GM21515 (cell line): Measurements from ENCODE around the gene CIZ1.
A peak's percentile ranks its signal among the peaks of the same experiment; 100 is the strongest.

Experiments used
- ATAC-seq: cut with Tn5 transposase; IDR thresholded peaks from one replicate; pipeline ENCODE4 v1.9.1; 2021; ENCODE audit not compliant: unreplicated experiment

CIZ1 gene

DNA sequence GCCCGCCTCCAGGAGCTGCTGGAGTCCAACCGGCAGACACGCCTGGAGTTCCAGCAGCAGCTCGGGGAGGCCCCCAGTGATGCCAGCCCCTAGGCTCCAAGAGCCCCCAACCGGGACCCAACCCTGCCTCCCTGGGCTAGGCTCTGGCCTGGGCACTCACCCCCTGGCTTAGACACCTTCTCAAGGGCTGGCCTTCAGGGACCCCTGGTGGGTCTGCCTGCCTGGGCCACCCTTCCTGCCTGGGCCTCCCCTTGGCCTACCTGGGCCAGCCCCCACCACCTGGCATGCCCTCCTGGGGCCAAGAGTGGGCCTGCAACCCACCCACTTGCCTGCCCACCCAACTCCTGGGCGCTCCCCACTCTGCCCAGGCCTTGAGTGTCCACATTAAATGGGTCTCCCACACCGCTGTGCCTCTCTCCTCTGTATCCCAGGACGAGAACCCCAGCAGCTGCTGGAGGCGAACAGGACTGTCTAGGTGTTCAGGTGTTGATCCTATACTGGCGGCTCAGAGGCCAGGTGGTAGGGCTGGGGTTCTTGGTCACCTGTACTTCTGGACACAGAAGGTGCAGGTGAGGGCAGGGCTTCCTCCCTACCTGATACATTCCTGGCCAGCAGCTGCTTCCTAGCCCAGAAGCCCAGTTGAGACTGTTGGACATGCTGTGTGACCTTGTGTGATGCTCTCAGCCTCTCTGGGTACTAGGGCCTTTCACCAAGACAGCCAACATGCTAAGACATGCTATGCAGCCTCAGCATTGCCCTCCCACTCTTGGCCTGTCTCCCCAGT lies 27.7 kb downstream of the CIZ1 start:
- ATAC-seq, result no peak

DNA sequence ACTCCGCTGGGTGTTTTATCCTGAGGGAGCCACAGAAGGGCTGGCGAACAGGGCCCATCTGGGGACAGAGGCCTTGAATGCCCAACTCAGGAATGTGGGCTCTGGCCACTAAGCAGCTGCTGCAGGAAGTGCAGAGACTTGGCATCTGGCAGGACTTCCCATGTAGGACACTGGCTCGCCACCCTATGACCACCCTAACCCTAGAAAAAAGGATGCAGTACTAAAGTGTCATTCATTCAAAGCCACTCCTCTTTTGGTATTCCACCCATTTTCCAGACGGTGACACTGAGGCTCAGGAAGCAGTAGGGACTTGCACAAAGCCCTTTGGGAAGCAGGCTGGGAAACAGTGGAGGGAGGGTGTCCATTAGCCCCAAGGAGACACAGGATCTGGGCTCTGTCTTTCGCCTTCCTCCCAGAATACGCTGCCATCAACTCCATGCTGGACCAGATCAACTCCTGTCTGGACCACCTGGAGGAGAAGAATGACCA lies 28.3 kb downstream of the CIZ1 start:
- no peak for ATAC-seq

DNA sequence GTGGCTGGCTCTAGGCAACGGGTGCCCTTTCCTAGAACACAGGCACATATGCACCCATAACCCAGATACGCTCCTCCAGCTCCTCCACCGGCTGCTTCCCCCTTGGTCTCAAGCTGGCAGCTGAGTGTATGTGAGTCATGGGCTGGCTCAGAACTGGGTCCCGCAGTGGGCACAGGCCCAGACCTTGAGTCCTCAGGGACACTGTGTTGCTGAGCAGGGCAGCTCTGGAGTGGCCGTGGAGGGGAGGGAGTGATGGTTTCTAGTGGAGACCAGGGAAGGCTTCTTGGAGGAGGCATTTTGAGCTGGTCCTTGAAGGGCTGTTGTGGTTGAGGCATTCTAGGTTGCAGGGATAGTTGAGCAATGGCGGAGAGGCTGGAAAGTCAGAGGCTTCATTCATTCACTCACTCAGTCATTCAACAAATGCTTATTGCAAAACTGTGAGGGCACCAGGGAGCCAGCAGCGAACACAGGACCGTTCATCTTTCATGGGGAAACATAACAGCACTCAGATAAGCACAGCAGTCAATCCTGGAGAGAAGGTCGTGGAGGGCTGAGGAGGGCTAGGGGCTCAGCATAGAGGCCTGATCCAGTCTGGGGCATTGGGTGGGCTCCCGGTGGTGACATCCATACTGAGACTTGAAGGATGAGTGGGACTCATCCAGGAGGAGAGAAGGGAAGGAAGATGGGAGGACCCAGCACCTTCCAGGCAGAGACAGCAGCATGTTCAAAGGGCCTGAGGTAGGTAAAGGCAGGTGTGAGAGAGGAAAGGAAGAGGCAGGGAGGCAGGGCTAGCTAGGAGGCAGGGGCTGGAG lies 29.0 kb downstream of the CIZ1 start:
- ATAC-seq, result no peak

- ATAC-seq, result no peak
Observed at GRCh38 chr9:128161215-128161902, 30.0 kb downstream of the CIZ1 start.

DNA sequence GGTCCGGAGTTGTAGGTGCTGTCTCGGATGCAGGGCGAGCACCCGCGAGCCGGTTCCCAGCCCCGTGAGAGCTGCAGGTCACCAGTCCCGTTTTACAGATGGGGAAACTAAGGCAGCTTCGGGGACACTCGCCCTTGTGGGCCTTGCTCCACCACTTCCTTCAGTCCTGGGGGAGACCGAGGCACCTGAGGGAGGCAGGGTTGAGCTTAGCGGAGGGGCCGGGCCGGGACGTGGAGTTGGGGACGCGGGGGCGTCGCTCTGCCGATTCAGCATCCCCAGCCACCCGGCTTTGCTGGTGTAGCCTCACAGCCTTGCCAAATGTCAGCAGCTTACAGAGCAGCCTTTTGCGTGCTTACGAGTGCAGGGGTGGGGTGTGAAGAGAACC lies 30.8 kb downstream of the CIZ1 start:
- peak; percentile 12 for ATAC-seq

DNA sequence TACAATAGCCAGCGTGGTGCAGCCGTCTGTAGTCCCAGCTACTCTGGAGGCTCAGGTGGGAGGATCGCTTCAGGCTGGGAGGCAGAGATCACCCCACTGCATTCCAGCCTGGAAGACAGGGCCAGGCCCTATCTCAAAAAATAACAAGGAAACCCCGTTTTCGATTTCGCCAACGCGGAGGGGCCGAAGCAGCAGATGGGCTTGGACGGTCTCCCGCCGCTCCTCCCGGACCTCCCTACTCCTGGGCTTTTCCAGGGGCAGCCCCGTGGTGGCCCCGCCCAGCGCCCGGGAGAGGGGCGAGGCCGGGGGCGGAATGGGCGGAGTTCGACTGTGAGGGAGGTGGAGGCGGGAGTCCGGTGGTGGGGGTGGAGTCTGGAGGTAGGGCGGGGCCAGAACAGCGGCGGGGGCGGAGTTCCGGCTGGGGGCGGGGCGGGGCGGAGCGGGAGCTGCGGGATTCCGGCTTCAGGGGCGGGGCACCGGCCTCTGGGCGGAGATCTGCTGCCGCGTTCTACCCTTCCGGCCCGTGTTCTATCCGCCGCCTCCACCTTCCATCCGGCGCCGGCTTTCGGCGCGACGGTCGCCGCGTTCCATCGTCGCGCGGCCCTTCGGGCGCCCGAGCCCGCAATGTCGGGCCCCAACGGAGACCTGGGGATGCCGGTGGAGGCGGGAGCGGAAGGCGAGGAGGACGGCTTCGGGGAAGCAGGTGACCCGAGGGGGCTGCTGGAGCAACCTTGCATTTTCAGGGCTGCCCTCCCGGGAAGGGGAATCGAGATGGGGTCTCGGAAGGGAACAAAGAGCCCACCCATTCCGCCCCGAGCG lies 31.4 kb downstream of the CIZ1 start, which contains the start of gene BBLN:
Gene BBLN, plus strand, starts transcription at position 482 of the 819 bp plus-strand sequence. Its CDS starts 143 bp downstream, at position 625.
- ATAC-seq, result peak; percentile 78

GRCh38 chr9:128159522-128159783 lies 31.9 kb downstream of the CIZ1 start:
- no peak for ATAC-seq

DNA sequence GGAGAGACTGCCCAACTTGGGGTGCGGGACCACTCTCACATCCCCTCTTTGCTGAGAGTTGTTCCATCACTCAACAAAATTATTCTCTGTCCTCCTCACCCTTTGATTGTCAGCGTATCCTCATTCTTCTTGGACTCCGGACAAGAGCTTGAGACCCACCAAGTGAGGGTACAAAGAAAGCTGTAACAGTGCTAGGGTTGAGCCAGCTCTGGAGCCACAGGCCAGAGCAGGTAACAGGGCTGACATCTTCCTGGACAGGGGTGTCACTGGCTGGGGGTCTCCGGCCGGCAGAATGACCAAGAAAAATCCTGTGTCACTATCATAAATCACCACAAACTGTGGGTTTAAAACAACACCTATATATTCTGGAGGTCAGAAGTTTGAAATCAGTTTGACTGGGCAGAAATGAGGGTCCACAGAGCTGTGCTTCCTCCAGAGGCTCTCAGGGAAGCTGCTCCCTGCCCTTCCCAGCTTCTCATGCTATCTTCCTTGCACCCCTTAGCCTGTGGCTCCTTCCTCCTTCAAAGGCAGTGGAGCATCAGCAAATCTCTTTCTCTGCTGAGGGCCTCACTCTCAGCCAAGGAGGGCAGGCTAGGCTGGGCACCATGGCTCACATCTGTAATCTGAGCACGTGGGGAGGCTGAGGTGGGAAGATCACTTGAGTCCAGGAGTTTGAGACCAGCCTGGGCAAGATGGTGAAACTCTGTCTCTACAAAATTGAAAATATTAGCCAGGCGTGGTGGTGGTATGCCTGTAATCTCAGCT lies 35.5 kb downstream of the CIZ1 start:
- no peak for ATAC-seq

- ATAC-seq, result no peak
Observed at GRCh38 chr9:128153947-128154695, 37.3 kb downstream of the CIZ1 start.

GRCh38 chr9:128153060-128153946 lies 38.1 kb downstream of the CIZ1 start:
- ATAC-seq, result no peak

GRCh38 chr9:128152133-128153059 lies 39.0 kb downstream of the CIZ1 start:
- ATAC-seq, result no peak

GRCh38 chr9:128151309-128152132 lies 39.9 kb downstream of the CIZ1 start:
- no peak for ATAC-seq

DNA sequence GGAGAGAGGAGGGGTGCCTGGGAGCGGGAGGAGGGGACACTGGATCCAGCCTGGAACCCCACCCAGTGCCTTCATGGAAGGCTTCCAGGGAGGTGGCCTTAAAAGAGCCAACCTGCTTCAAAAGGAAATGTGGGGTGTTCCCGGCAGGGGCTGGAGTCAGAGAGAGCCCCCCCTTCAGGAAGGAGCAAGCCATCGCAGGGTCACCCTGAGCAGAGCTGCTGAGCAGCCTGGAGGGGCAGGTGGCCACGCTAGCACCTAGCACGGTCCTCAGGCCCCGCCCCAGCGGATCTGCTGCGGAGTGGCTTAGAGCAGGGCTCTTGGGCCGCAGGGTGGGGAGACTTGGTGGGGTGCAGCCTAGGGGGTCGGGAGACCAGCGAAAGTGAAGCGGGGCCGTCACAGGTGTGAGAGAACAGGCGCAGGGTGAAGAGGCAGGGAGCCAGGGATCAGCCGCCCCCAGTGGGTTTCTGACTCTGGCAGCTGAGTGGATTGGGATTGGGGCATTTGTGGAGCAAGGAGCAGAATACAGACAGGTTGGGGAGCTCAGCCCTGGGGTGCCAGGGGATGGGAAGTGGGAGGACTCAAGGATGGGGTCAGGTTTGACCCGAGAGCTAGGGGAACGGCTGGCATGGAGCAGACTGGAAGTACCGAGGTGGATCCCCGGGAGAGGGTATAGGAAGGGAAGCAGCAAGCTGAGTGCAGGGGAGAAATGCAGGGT lies 40.6 kb downstream of the CIZ1 start:
- ATAC-seq, result no peak

DNA sequence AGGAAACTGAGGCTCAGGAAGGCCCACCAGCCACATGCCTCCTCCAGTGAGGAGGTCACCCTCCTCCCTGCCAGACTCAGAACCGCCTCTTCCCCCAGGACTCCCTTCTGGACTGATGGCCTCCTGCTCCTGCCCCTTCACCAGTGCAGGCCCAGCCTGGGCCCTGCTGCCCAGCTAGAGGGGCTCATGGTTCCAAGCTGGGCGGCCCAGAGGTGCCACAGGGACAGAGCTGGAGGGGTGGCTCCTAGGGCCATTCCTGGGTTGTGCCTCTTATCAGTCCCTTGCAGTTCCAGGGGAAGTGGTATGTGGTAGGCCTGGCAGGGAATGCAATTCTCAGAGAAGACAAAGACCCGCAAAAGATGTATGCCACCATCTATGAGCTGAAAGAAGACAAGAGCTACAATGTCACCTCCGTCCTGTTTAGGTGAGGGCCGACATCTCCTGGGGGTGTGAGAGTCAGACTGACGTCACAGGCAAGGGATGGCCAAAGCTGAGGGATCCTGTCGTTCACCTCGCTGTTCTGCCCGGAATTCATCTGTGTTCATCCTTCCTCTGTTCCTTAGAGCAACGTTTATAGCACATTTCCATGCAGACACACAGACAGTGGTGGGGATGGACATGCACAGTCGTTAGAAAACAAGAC lies 41.3 kb downstream of the CIZ1 start:
- ATAC-seq, result no peak

DNA sequence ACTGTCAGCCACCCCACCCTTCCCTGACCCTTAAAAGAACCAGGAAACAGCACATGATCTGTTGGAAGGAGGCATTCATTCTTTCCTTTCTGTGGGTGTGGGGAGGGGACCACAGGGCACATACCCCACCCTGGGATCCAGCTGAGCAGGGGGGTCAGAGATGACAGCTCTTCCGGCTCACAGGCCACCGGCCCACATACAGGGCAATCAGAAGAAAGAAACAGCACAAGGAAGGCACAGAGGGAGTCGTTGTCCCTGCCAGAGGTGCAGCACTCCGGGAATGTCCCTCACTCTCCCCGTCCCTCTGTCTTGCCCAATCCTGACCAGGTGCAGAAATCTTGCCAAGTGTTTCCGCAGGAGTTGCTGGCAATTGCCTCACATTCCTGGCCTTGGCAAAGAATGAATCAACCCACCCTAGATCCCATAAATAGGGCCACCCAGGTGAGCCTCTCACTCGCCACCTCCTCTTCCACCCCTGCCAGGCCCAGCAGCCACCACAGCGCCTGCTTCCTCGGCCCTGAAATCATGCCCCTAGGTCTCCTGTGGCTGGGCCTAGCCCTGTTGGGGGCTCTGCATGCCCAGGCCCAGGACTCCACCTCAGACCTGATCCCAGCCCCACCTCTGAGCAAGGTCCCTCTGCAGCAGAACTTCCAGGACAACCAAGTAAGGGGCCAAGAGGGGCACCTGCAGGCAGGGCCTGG lies 42.2 kb downstream of the CIZ1 start, which contains the start of gene LCN2:
Gene LCN2, plus strand, starts transcription at position 453 of the 701 bp plus-strand sequence. Its CDS starts 73 bp downstream, at position 526.
- ATAC-seq, result no peak
